GM18951 (cell line): ENCODE results near the gene SLIT2.

ENCODE experiments used
- POLR2A ChIP-seq: IDR thresholded peaks from 4 replicates; pipeline ENCODE4 v1.6.1; 2011; ENCODE audit warnings: mild to moderate bottlenecking; ENCODE audit not compliant: insufficient read length, insufficient read depth; ENCODE audit errors: extremely low read depth
- in situ Hi-C: fragments of 300-500 bp; cut with MboI; formaldehyde crosslinking; loops from one replicate; pipeline ENCODE4 v1.12.0; 2022; ENCODE audit warnings: low sequenced_read_pairs, mixed read lengths, inconsistent platforms; ENCODE audit not compliant: unreplicated experiment

SLIT2 gene

DNA sequence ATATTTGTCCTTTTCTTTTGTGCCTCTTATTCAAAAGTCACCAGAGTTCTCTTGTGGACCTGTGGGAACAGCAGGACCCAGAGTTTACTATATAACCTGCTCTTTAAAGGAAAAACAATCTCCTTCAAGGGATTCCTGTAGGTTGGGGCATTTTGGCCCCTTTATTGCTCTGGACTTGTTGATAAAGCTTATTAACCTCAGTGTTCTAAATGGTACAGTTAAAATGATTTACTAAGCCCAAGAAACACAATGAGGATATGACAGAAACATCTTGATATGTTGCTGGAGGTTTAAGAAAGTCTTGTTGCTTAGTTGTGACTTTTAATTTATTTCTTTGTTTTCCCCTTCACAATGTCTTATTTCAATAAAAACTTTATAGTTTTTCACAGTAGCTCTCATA lies 46.8 kb downstream of the SLIT2 start:
- TF ChIP-seq POLR2A: no peak
- in situ Hi-C loops: no loop called here

DNA sequence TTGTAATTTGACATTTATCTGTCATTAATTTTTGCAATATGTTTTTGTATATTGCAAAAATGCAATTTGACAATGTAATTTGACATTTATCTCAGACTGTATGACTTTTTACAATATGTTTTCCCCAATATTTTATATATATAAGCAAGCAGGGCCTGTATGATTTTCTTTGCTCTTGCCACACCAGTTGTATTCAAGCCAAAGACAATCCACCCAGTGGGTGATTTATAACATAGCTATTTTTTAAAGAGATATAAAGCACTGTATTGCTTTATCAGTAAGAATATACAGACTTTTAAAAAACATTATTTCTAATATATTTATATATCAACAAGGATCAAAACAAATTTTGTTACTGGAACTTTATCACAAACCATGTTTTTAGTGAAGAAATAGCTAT lies 47.3 kb downstream of the SLIT2 start:
- no peak for TF ChIP-seq POLR2A
- in situ Hi-C loops: no loop called here

DNA sequence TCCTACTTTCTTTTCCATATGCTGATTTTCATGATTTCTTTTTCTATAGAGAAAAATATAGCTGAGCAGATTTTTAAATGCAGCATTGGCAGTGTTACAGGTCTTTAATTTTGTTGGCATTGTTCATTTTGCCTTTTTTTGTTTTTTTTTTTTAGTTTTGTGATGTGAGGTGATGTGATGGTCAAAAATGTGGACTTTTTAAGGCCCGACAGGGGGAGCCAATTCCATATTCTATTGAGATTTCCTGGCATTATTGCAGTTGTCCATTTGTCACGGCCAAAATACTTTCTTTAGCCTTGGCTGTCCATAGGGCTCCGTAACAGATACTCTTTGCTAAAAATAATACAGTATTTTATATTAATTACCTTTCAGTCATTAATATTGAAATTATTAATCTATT lies 47.8 kb downstream of the SLIT2 start:
- TF ChIP-seq POLR2A: no peak
- in situ Hi-C loops: no loop called here

- no peak for TF ChIP-seq POLR2A
- in situ Hi-C loops: no loop called here
Measured at GRCh38 chr4:20301161-20301560, 49.5 kb downstream of the SLIT2 start.
